Activated CD8-positive, alpha-beta memory T cell treated with anti-CD3 and anti-CD28 coated beads for 1 hour (primary cell): ENCODE data around the gene NXN.
"Not testable (repeated sequence)": the region's sequence is repeated elsewhere in the genome, so short reads cannot be mapped to it uniquely, and the experiment has no call there.

Experiments used
- DNase-seq, 2 donors: peaks; one replicate each; pipeline ENCODE4 v3.0.0-alpha.2; 2020; ENCODE audit warnings: low read depth in 1 of 2; ENCODE audit errors: extremely low read depth in 1 of 2

Gene NXN

GRCh38 chr17:785901-786300 is 193.7 kb downstream of the NXN start:
- not testable (repeated sequence) for DNase-seq

GRCh38 chr17:784143-784542 is 195.4 kb downstream of the NXN start:
- no peak for DNase-seq

GRCh38 chr17:781805-782731 is 197.5 kb downstream of the NXN start, which contains the start of the genes GLOD4 and MRM3:
TSS of gene GLOD4 (minus strand) at chr17:782280. CDS start at chr17:782255, 25 bp downstream.
TSS of gene MRM3 (plus strand) at chr17:782353. CDS start at chr17:782379, 26 bp downstream.
- DNase-seq, result peak; percentile 81 to 92

- no peak for DNase-seq
These were observed 201.5 kb downstream of the NXN start for GRCh38 chr17:778096-778495.

- DNase-seq, result no peak
These were observed 205.3 kb downstream of the NXN start for GRCh38 chr17:774313-774584.

GRCh38 chr17:773467-774312 is 205.9 kb downstream of the NXN start:
- no peak for DNase-seq

- no peak for DNase-seq
These were observed 206.6 kb downstream of the NXN start for GRCh38 chr17:773016-773415.

- DNase-seq, result no peak
These were observed 212.5 kb downstream of the NXN start for GRCh38 chr17:767076-767475.

- no peak for DNase-seq
These were observed 219.2 kb downstream of the NXN start for GRCh38 chr17:760371-760770.

GRCh38 chr17:759964-760363 is 219.6 kb downstream of the NXN start:
- DNase-seq, result no peak

- not testable (repeated sequence) for DNase-seq
These were observed 223.5 kb downstream of the NXN start for GRCh38 chr17:756010-756567.

- not testable (repeated sequence) for DNase-seq
These were observed 224.1 kb downstream of the NXN start for GRCh38 chr17:755319-755961.

- DNase-seq, result no peak
These were observed 226.2 kb downstream of the NXN start for GRCh38 chr17:753418-753817.

GRCh38 chr17:752620-753219 is 226.9 kb downstream of the NXN start:
- DNase-seq, result peak in 1 of 2 donors; percentile 3

GRCh38 chr17:752002-752619 is 227.5 kb downstream of the NXN start, which contains the start of gene GEMIN4:
TSS of gene GEMIN4 (minus strand) at chr17:752264. CDS start at chr17:752142, 122 bp downstream.
- DNase-seq, result peak; percentile 92 to 99

- peak in 1 of 2 donors; percentile 33 for DNase-seq
These were observed 228.1 kb downstream of the NXN start for GRCh38 chr17:751269-752001.

GRCh38 chr17:750431-751037 is 229.0 kb downstream of the NXN start:
- DNase-seq, result no peak

- DNase-seq, result not testable (repeated sequence)
These were observed 230.2 kb downstream of the NXN start for GRCh38 chr17:749359-749758.
